GM23338 (cell line): Measurements from ENCODE around the gene VSIG8.

Experiments used
- CTCF ChIP-seq, 2 experiments: fragments of 200-600 bp in 1 of 2; sonication (generic) in 1 of 2; conservative IDR thresholded peaks; 2 replicates each; pipeline versions ENCODE4 v1.5.1 to v1.6.1; 2016 to 2017; ENCODE audit warnings: antibody characterized with exemption in 2 of 2, low read depth in 2 of 2, mild to moderate bottlenecking in 2 of 2, moderate library complexity in 1 of 2
- POLR2AphosphoS5 ChIP-seq: IDR thresholded peaks from 2 replicates; pipeline ENCODE4 v1.6.1; 2016; ENCODE audit warnings: antibody characterized with exemption, low read depth

- TF ChIP-seq POLR2AphosphoS5 = no peak
- peak; percentile 59 to 76 for TF ChIP-seq CTCF (conservative IDR thresholded peaks at IDR 0.05; ENCODE audit: low read depth in 2 of 2)
Measured at GRCh38 chr1:159821171-159821867, 41.1 kb downstream of the VSIG8 start.
